CD4-positive, alpha-beta T cell (primary cell): Measurements from ENCODE around the gene GSPT2. TPM values are rescaled to one million over a fixed set of nuclear protein-coding genes. Genes with fewer than 3 reads are reported as not detected.
"Not testable (repeated sequence)": the region's sequence is repeated elsewhere in the genome, so short reads cannot be mapped to it uniquely, and the experiment has no call there.

Experiments
- ATAC-seq: fragments of 200-7000 bp; cut with Tn5 transposase; one replicate; pipeline ENCODE4 v1.10.0; 2022; ENCODE audit warnings: mild to moderate bottlenecking; ENCODE audit not compliant: poor library complexity
- CTCF ChIA-PET: fragments of 350-600 bp; sonication (Branson Sonifier 250); formaldehyde crosslinking; loops from one replicate; lab custom pipeline; 2021; ENCODE audit warnings: antibody characterized with exemption, inconsistent platforms; lab: Charles Lee
- POLR2A ChIA-PET: fragments of 350-600 bp; sonication (Branson Sonifier 250); formaldehyde crosslinking; loops from one replicate; lab custom pipeline; 2021; ENCODE audit warnings: antibody characterized with exemption, inconsistent platforms; lab: Charles Lee
- DNase-seq, 14 experiments: peaks; one replicate each; pipeline ENCODE4 v3.0.0-alpha.2; 2013 to 2020; ENCODE audit warnings: mixed read lengths in 2 of 14
- H3K27ac ChIP-seq, 2 donors: one replicate each; pipeline versions ENCODE4 v1.5.1 to v1.7.0; 2013; ENCODE audit warnings: low read length in 2 of 2, low read depth in 1 of 2, mild to moderate bottlenecking in 1 of 2
- H3K27me3 ChIP-seq, 2 experiments: 1 replicate in 1 of 2; 2 replicates in 1 of 2; pipeline versions ENCODE4 v1.6.1 to v1.7.0; 2013; ENCODE audit warnings: low read length in 2 of 2, control low read depth in 1 of 2, mild to moderate bottlenecking in 1 of 2, moderate library complexity in 1 of 2; ENCODE audit not compliant: insufficient read depth in 2 of 2, control insufficient read depth in 1 of 2
- H3K36me3 ChIP-seq: one replicate; pipeline ENCODE4 v1.6.1; 2013; ENCODE audit warnings: low read length, control low read depth; ENCODE audit not compliant: insufficient read depth
- H3K4me1 ChIP-seq: one replicate; pipeline ENCODE4 v1.6.1; 2013; ENCODE audit warnings: low read length, control low read depth; ENCODE audit not compliant: insufficient read depth
- H3K4me3 ChIP-seq: one replicate; pipeline ENCODE4 v1.5.1; 2013; ENCODE audit warnings: mild to moderate bottlenecking, low read length, moderate library complexity
- H3K9me3 ChIP-seq, 2 experiments: 1 replicate in 1 of 2; 2 replicates in 1 of 2; pipeline versions ENCODE4 v1.6.1 to v1.7.0; 2013; ENCODE audit warnings: low read length in 2 of 2, mild to moderate bottlenecking in 2 of 2, control low read depth in 1 of 2, moderate library complexity in 1 of 2; ENCODE audit not compliant: control insufficient read depth in 1 of 2, insufficient read depth in 1 of 2
- H3K27ac Mint-ChIP-seq: one replicate; pipeline ENCODE4 v1.8.0; 2020; ENCODE audit warnings: mixed read lengths
- H3K27me3 Mint-ChIP-seq: one replicate; pipeline ENCODE4 v1.8.0; 2021; ENCODE audit warnings: mixed read lengths
- H3K36me3 Mint-ChIP-seq: one replicate; pipeline ENCODE4 v1.8.0; 2021; ENCODE audit warnings: low read depth, mixed read lengths
- H3K4me1 Mint-ChIP-seq: one replicate; pipeline ENCODE4 v1.8.0; 2021; ENCODE audit warnings: low read depth, mixed read lengths
- H3K4me3 Mint-ChIP-seq: one replicate; pipeline ENCODE4 v1.8.0; 2020; ENCODE audit warnings: mild to moderate bottlenecking, mixed read lengths
- H3K9me3 Mint-ChIP-seq: one replicate; pipeline ENCODE4 v1.8.0; 2020; ENCODE audit warnings: mixed read lengths
- intact Hi-C, 2 experiments: fragments of 100-400 bp; cut with DNase I in 1 of 2; cut with micrococcal nuclease in 1 of 2; formaldehyde crosslinking; loops; one replicate each; pipeline versions ENCODE4 v1.15.1 to v1.9.0; 2023 to 2025; cut with DNase I, micrococcal nuclease
- total RNA-seq, 174 experiments: library from RNA in 2 of 174; stranded (reverse) in 2 of 174; gene quantifications; one replicate each; pipeline ENCODE4 v1.2.3 and lab custom pipeline; 2021 to 2026
- TF ChIP-seq, protein P1 (sequence below): fragments of 200-600 bp; IDR thresholded peaks from one replicate; pipeline ENCODE4 v1.8.0; 2022; ENCODE audit warnings: antibody characterized with exemption, mild to moderate bottlenecking

GSPT2 gene
- total RNA-seq, 2 experiments from 2014 or later: 6.8 to 7.8 TPM

DNA sequence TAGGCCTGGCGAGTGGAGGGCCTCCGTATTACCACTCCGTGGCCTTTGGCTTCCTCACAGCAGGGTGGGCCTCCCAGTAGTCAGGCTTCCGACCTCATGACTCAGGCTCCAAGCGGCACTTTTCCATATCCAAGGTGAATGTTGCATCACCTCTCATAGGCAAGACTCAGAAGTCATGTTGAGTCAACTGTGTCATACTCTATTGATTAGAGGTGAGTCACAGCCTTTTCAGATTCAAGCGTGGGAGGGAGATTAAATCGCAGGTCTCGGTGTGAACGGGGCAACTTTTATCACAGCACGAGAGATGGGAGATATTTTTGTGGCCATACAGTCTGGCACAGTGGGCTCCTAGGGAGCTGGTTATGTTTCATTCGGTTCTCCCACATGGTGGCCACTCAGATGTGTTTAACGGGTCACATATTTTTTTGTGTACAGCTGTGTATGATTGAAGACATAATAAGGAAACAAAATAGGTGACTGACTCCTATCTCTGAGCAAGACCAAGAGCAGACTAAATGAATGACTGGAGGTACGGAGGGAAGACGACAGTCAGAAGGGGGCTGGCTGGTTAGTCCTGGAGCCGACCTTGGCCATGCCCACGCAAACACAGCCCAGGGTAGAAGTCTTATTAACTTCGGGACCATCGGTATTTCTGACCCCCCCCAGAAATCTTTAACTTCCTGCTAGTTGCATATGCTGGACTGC is 30.1 kb upstream of the GSPT2 start:
- H3K27me3 ChIP-seq, H3K27me3 Mint-ChIP-seq, CTCF ChIA-PET, H3K4me1 ChIP-seq, H3K9me3 ChIP-seq, H3K27ac Mint-ChIP-seq, H3K36me3 ChIP-seq, H3K4me3 Mint-ChIP-seq, DNase-seq, H3K4me3 ChIP-seq, POLR2A ChIA-PET, H3K9me3 Mint-ChIP-seq, H3K27ac ChIP-seq, intact Hi-C loops, ATAC-seq, H3K36me3 Mint-ChIP-seq, H3K4me1 Mint-ChIP-seq: not testable (repeated sequence)

DNA sequence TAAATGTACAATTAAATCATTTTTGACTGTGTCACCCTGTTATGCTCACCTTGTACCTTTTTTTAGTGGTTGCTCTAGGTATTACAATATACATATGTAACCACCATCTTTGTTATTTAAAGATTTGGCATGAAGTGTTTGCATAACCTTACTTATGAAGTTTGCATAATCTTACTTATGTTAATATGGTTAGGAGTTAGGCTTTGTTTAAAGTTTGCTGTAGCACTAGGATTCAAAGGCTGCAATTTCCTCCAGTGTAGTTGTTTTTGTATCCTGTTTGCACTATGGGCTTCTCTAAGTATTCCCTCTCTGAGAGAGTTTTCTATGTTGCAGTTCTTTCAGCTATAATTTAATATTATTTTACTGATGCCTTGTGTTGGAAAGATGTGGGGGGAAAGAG is 15.0 kb upstream of the GSPT2 start:
- DNase-seq (no peak), ATAC-seq (no peak)
- H3K4me3 Mint-ChIP-seq: no peak overlapping the region
- TF ChIP-seq, protein P1, sequence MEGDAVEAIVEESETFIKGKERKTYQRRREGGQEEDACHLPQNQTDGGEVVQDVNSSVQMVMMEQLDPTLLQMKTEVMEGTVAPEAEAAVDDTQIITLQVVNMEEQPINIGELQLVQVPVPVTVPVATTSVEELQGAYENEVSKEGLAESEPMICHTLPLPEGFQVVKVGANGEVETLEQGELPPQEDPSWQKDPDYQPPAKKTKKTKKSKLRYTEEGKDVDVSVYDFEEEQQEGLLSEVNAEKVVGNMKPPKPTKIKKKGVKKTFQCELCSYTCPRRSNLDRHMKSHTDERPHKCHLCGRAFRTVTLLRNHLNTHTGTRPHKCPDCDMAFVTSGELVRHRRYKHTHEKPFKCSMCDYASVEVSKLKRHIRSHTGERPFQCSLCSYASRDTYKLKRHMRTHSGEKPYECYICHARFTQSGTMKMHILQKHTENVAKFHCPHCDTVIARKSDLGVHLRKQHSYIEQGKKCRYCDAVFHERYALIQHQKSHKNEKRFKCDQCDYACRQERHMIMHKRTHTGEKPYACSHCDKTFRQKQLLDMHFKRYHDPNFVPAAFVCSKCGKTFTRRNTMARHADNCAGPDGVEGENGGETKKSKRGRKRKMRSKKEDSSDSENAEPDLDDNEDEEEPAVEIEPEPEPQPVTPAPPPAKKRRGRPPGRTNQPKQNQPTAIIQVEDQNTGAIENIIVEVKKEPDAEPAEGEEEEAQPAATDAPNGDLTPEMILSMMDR: no peak
- no peak overlapping the region for H3K27ac Mint-ChIP-seq
- no peaks in the 10 kb centered on the region for H3K4me1 Mint-ChIP-seq
- ChIA-PET CTCF (no interaction called here), POLR2A (no interaction called here)
- no peak overlapping the region for H3K4me3 ChIP-seq
- peaks cover 3% of the 10 kb centered on the region for H3K27me3 Mint-ChIP-seq
- H3K9me3 Mint-ChIP-seq: no peaks in the 10 kb centered on the region
- H3K36me3 ChIP-seq: no peaks in the 10 kb centered on the region
- intact Hi-C loops: no loop called here
- no peaks in the 10 kb centered on the region for H3K4me1 ChIP-seq
- H3K27ac ChIP-seq: no peak overlapping the region
- no peaks in the 10 kb centered on the region for H3K9me3 ChIP-seq
- no peaks in the 10 kb centered on the region for H3K27me3 ChIP-seq
- no peaks in the 10 kb centered on the region for H3K36me3 Mint-ChIP-seq

DNA sequence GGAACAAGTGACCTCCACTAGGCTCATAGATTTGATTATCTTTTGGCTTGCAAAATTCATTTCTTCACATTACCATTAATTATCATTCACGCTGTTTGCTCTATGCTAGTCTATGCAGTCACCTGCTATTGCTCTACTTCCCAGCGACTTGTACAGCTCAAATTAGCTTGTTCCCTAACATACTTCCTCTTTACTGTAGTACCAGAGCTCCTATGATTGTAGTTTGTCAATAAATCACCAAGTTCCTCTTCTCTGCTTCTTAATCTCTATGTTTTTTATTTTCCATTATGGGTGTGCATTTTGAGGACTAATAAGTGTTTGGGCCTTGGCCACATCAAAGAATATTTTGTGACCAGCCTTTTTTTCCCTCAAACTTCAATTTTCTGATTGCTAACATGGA is 6.2 kb upstream of the GSPT2 start:
- TF ChIP-seq, protein P1: no peak
- H3K36me3 Mint-ChIP-seq: no peaks in the 10 kb centered on the region
- intact Hi-C loops: no loop called here

DNA sequence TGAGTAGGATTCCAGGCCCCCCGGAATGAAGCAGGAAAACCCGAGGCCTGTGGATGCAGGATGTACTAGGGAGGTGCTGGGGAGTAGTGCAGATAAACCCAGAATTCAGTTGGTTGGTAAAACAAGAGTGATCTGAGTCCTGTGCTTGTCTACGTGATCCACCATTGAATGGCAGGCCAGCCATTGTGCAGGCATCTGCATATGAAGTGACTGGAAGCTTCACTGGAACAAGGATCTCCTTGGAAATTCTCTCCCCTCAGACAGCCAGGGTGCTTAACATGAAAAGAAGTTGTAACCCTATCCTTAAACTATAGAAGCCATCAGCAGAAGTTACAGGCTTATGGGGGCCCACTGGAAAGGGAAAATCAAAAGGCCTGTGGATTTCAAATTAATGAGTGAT is 656 bp upstream of the GSPT2 start:
- POLR2A ChIA-PET: interaction anchor here (1.0 kb wide), 1 partner anchor 150 kb away, joined by 3 read pairs; no protein-coding TSS in a partner anchor
- Histone ChIP-seq H3K9me3 (peaks cover 4 to 21% of the 10 kb centered on the region in 2 experiments), H3K4me3 (peak overlapping the region; percentile 83), H3K27me3 (peaks cover 0 to 11% of the 10 kb centered on the region in 2 experiments), H3K36me3 (no peaks in the 10 kb centered on the region), H3K4me1 (peaks cover 11% of the 10 kb centered on the region), H3K27ac (no peak overlapping the region)
- peak overlapping the region; percentile 92 for H3K4me3 Mint-ChIP-seq
- H3K27me3 Mint-ChIP-seq: peaks cover 10% of the 10 kb centered on the region
- DNase-seq (no peak), ATAC-seq (no peak)
- TF ChIP-seq, protein P1: no peak
- peaks cover 16% of the 10 kb centered on the region for H3K4me1 Mint-ChIP-seq
- intact Hi-C loops: no loop called here
- peaks cover 32% of the 10 kb centered on the region for H3K36me3 Mint-ChIP-seq
- peak overlapping the region; percentile 89 for H3K27ac Mint-ChIP-seq
- CTCF ChIA-PET: no interaction called here
- peaks cover 6% of the 10 kb centered on the region for H3K9me3 Mint-ChIP-seq

More for the DNA sequence above, 6.2 kb upstream of the GSPT2 start:
- ATAC-seq (no peak), DNase-seq (no peak)
- Mint-ChIP-seq H3K9me3 (no peaks in the 10 kb centered on the region), H3K4me1 (no peaks in the 10 kb centered on the region), H3K4me3 (no peak overlapping the region), H3K27me3 (peaks cover 39% of the 10 kb centered on the region), H3K27ac (no peak overlapping the region)
- Histone ChIP-seq H3K27ac (no peak overlapping the region), H3K9me3 (no peaks in the 10 kb centered on the region), H3K36me3 (no peaks in the 10 kb centered on the region), H3K4me1 (no peaks in the 10 kb centered on the region), H3K27me3 (peaks cover 0 to 22% of the 10 kb centered on the region in 2 experiments), H3K4me3 (no peak overlapping the region)
- CTCF ChIA-PET: no interaction called here
- POLR2A ChIA-PET: no interaction called here
